ENCODE data around the gene SATB1. TPM values are rescaled to one million over a fixed set of nuclear protein-coding genes. Genes with fewer than 3 reads are reported as not detected.
A peak's percentile ranks its signal among the peaks of the same experiment; 100 is the strongest.

SATB1 gene
- total RNA-seq, 1 donor from 2014 or later = 831 TPM

DNA sequence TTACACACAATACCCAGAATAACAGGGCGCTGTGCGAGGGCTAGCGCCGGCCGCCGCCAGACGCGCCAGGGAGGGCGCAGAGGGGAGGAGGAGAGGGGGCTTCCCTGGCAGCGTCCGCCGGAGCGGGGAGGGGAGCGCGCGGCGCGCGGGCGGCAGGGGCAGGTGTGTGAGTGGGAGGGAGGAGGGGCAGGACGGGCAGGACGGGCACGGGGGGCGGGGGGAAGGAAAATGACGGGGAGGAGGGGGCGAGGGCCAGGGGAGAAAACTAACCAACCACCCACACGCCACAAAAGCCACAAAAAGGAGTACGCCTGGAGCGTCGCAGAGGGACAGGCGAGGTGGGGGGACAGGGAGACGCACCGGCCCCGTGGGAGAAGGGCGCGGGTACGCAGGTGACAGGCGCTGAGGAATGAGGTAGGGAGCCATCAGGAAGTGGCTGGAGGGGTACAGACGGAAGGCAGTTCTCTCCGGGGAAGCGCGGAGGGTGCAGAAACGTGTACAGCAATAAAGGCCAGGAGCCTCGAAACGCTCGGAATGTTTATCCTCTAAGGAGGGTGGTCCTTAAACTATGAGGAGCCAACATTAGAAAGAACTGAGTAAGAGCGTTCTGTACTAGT, 610 bp upstream of the SATB1 start:
- DNase-seq (ENCODE audit: low spot score) = peak; percentile 69
- Mint-ChIP-seq H3K36me3 (ENCODE audit: low read depth) (peaks cover 96% of the 10 kb centered on the region), H3K4me1 (ENCODE audit: low read depth) (peaks cover 62% of the 10 kb centered on the region), H3K27me3 (ENCODE audit: low read depth) (no peaks in the 10 kb centered on the region), H3K27ac (peak overlapping the region; percentile 93), H3K9me3 (no peaks in the 10 kb centered on the region), H3K4me3 (ENCODE audit: low read depth) (peak overlapping the region; percentile 86)
- intact Hi-C loops (cut with micrococcal nuclease) = loop anchor here (2.0 to 10.0 kb wide), 3 partner anchors 15 to 1911 kb away; partner anchors contain the start of gene RFTN1

DNA sequence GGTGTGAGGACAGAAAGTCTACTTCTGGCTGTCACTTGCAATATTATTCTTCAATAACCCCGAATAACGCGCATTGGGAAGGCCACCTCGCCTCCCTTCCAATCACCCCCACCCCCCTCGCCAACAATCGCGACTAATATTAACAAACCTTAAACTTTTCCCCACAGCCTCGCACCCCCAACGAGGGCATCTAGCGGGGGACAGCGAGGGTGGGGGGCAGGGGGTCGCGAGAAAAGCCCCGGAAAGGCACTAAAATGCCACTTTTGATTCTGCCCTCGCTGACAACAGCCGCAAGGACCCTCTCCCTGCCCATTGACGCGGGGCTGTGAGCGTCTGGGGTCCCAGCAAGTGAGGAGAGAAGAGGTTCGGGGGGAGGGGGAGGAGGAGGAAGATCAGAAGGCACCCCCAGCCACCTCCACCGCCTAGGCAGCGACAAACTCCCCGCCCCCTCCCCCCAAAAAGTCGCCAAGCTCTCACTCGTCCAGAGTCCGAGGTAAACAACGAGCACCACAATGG, 868 bp downstream of the SATB1 start:
- Mint-ChIP-seq H3K36me3 (ENCODE audit: low read depth) (peaks cover 97% of the 10 kb centered on the region), H3K4me3 (ENCODE audit: low read depth) (peak overlapping the region; percentile 89), H3K27me3 (ENCODE audit: low read depth) (no peaks in the 10 kb centered on the region), H3K9me3 (no peaks in the 10 kb centered on the region), H3K4me1 (ENCODE audit: low read depth) (peaks cover 65% of the 10 kb centered on the region), H3K27ac (peak overlapping the region; percentile 89)
- intact Hi-C loops (cut with micrococcal nuclease) = loop anchor here (2.0 to 10.0 kb wide), 2 partner anchors 13 to 1909 kb away; partner anchors contain the start of gene RFTN1
- DNase-seq (ENCODE audit: low spot score) = no peak

DNA sequence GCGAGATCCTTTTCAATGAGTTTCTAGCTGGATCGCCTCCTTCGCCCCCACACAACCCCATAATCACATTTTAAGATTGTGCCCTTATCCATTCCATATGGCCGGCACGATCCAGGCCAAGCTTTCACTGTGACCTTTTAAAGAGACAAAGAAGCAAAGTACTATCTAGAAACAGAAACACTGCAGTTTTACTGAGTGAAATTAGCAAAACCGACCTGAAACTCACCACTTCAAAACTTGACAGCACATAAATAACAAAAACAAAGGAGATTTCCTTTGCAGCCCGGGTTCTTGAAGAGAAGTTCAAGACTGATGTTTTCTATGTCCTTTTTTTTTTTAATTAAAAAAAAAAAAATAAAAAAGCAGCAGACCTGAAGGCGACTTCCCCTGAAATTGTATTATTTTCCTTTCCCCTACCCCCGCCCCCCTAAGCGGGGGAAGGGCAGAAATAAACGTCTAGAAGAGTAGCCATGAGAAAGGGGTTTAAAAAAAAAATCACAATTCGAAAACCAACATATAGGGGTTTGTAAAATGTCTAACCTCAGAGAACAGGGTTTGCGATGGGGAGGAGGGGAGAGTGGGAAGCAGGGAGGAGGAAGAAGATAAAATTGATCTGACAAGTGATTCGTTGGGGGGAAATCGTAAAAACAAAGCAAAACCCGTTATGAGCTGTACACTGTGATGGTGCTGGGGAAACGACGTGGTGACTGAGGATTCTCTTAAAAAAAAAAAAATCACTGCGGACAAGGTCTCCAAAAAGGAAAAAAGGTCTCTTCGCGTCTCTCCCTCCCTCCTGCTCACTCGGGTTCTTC, 1.5 kb downstream of the SATB1 start:
- no peaks in the 10 kb centered on the region for H3K9me3 Mint-ChIP-seq
- H3K4me1 Mint-ChIP-seq (ENCODE audit: low read depth) = peaks cover 65% of the 10 kb centered on the region
- H3K36me3 Mint-ChIP-seq (ENCODE audit: low read depth) = peaks cover 97% of the 10 kb centered on the region
- intact Hi-C loops (cut with micrococcal nuclease) = loop anchor here (2.0 to 10.0 kb wide), 3 partner anchors 13 to 1909 kb away; partner anchors contain the start of gene RFTN1
- H3K4me3 Mint-ChIP-seq (ENCODE audit: low read depth) = peak overlapping the region; percentile 89
- peak overlapping the region; percentile 89 for H3K27ac Mint-ChIP-seq
- H3K27me3 Mint-ChIP-seq (ENCODE audit: low read depth) = no peaks in the 10 kb centered on the region
- DNase-seq (ENCODE audit: low spot score) = peak; percentile 55

DNA sequence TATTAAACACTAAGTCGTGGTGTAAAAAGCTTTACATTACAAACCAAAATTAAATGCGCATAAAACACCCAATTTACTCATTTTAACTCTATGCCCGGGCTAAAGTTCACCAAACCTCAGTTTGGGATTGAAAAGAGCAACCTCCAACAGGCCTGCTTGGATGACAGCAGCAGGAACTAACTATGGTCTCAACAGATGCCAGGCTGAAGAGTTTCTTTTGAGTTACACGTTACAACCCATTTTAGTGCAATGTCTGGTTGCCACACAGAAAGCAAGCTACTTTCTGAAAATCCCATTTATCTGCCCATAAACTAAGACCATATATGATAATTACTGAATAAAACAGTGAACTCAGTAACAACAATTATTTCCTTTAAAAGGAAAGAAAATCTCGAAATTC, 2.2 kb downstream of the SATB1 start:
- no peak for DNase-seq (ENCODE audit: low spot score)
- intact Hi-C loops (cut with micrococcal nuclease) = loop anchor here (2.0 to 10.0 kb wide), 2 partner anchors 20 to 1908 kb away; partner anchors contain the start of gene RFTN1

DNA sequence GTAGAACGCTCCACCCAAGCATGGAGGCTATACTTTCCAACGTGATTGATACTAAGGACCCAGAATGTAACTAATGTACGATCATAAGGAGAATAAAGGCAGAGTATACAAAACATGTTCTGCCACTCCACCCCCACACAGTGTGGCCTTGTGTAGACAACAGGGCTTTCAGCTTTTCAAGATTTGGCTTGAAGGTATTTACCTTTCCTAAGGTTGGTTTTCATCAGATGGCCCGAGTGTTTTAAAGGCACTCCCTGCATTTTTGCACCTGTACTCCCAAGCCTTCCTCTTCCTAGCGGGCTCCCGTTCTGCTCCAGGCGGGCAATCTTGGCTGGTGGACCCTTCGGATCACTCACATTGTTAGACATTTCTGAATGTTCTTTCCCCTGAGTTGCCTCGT, 4.6 kb downstream of the SATB1 start:
- intact Hi-C loops (cut with micrococcal nuclease) = loop anchor here (1.0 to 10.0 kb wide), 2 partner anchors 9 to 1906 kb away; partner anchors contain the start of gene RFTN1
- no peak for DNase-seq (ENCODE audit: low spot score)
- Mint-ChIP-seq H3K36me3 (ENCODE audit: low read depth) (peaks cover 98% of the 10 kb centered on the region), H3K27ac (peak overlapping the region; percentile 90), H3K4me3 (ENCODE audit: low read depth) (peak overlapping the region; percentile 89), H3K27me3 (ENCODE audit: low read depth) (no peaks in the 10 kb centered on the region), H3K4me1 (ENCODE audit: low read depth) (peaks cover 69% of the 10 kb centered on the region), H3K9me3 (no peaks in the 10 kb centered on the region)

More for the DNA sequence above, 2.2 kb downstream of the SATB1 start:
- Mint-ChIP-seq H3K4me3 (ENCODE audit: low read depth) (peak overlapping the region; percentile 89), H3K27me3 (ENCODE audit: low read depth) (no peaks in the 10 kb centered on the region), H3K4me1 (ENCODE audit: low read depth) (peaks cover 65% of the 10 kb centered on the region), H3K9me3 (no peaks in the 10 kb centered on the region), H3K27ac (peak overlapping the region; percentile 89), H3K36me3 (ENCODE audit: low read depth) (peaks cover 97% of the 10 kb centered on the region)

DNA sequence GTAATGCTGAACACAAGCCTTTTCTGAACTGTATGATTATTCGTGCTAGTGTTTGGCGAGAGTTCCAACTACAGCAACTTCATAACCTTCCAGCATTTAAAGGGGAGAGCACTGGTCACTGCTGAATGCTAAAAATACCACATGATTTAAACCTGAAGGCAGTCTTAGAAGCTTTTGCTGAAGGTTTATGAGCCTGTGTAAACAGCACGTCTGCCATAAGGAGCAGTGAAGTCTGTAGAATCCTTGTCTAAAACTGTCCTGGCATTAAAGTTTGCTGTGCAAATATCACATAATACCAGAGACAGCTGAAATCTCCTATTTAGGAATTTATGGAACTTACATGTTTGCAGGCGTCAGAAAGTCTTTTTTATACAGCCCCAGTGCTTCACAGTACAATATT, 5.9 kb downstream of the SATB1 start:
- peaks cover 78% of the 10 kb centered on the region for H3K4me1 Mint-ChIP-seq (ENCODE audit: low read depth)
- peaks cover 98% of the 10 kb centered on the region for H3K36me3 Mint-ChIP-seq (ENCODE audit: low read depth)
- H3K4me3 Mint-ChIP-seq (ENCODE audit: low read depth) = peak overlapping the region; percentile 89
- H3K9me3 Mint-ChIP-seq = no peaks in the 10 kb centered on the region
- no peak for DNase-seq (ENCODE audit: low spot score)
- no peaks in the 10 kb centered on the region for H3K27me3 Mint-ChIP-seq (ENCODE audit: low read depth)
- H3K27ac Mint-ChIP-seq = peak overlapping the region; percentile 90
- intact Hi-C loops (cut with micrococcal nuclease) = no loop called here

DNA sequence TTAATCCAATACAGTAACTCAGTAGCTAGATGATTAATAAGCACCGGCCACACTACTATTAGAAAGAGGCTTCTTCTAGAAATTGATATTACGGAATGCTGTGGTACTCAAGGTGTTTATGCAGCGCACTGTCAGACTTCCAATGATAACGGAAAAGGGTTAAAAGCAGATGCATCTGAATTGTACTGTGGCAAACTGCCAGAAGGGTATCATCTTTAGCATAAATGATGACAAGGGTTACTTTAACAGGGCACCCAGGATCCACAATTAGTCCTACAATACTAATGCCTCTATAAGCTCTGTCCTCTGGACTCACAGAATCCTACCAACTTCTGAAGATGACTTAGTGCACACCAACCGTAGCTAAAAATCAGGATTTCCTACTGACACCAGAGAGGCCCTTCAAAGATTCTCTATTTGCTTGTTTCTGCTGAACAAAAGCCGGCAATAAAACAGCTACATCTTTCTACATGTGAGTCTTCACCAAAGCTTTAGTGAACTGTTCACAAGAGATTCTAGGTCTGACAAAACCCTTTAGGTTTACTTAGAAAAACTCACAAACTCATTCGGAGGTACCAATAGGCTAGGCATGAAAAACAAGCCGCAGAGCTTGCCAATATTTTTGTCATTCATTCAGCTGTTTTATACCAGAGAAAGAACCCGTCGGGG, 7.1 kb downstream of the SATB1 start:
- peaks cover 95% of the 10 kb centered on the region for H3K36me3 Mint-ChIP-seq (ENCODE audit: low read depth)
- H3K4me3 Mint-ChIP-seq (ENCODE audit: low read depth) = peak overlapping the region; percentile 89
- H3K4me1 Mint-ChIP-seq (ENCODE audit: low read depth) = peaks cover 78% of the 10 kb centered on the region
- H3K9me3 Mint-ChIP-seq = no peaks in the 10 kb centered on the region
- peak overlapping the region; percentile 90 for H3K27ac Mint-ChIP-seq
- intact Hi-C loops (cut with micrococcal nuclease) = no loop called here
- no peak for DNase-seq (ENCODE audit: low spot score)
- no peaks in the 10 kb centered on the region for H3K27me3 Mint-ChIP-seq (ENCODE audit: low read depth)

DNA sequence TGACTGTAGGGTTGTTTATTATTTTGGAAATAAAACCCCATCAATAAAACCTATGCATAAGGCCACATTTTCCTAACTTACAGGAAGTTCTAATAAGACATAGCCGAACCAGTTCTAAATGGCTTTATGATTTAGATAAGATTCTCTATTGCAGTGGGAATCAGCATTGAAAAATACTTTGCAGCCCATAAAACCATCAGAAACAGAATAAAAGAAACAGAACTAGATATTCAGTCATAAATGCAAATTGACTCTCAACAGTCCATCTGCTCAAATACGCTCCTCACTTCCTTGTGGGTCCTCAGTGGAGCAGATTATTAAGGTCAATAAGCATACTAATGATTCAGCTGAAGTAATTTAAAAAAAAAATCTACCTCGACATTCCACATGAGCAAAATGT, 8.8 kb downstream of the SATB1 start:
- Mint-ChIP-seq H3K27ac (peak overlapping the region; percentile 86), H3K4me1 (ENCODE audit: low read depth) (peaks cover 84% of the 10 kb centered on the region), H3K9me3 (no peaks in the 10 kb centered on the region), H3K4me3 (ENCODE audit: low read depth) (peak overlapping the region; percentile 89), H3K36me3 (ENCODE audit: low read depth) (peaks cover 93% of the 10 kb centered on the region), H3K27me3 (ENCODE audit: low read depth) (no peaks in the 10 kb centered on the region)
- intact Hi-C loops (cut with micrococcal nuclease) = no loop called here
- DNase-seq (ENCODE audit: low spot score) = no peak

DNA sequence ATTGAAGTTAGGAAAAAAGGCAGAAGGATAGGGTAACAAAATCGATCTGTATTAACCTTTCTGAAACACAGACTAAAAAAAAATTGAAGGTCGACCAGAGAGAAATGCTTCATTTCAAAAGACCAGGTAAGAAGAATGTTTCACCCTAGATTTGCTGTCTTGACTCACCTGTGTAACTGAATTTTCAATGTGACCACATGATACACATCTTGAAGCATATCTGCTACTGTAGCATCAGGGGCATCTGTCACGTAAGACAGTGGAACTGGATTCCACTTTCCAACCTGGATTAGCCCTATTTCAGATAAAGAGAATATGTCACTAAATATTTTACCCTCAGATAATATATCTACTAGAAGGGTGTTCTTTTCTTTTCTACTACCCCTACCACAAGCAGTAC, 9.3 kb downstream of the SATB1 start:
- Mint-ChIP-seq H3K4me3 (ENCODE audit: low read depth) (peak overlapping the region; percentile 89), H3K27ac (peak overlapping the region; percentile 86), H3K27me3 (ENCODE audit: low read depth) (no peaks in the 10 kb centered on the region), H3K36me3 (ENCODE audit: low read depth) (peaks cover 93% of the 10 kb centered on the region), H3K9me3 (no peaks in the 10 kb centered on the region), H3K4me1 (ENCODE audit: low read depth) (peaks cover 84% of the 10 kb centered on the region)
- DNase-seq (ENCODE audit: low spot score) = no peak
- intact Hi-C loops (cut with micrococcal nuclease) = loop anchor here (1.0 kb wide), 1 partner anchor 11 kb away; no protein-coding TSS in a partner anchor

DNA sequence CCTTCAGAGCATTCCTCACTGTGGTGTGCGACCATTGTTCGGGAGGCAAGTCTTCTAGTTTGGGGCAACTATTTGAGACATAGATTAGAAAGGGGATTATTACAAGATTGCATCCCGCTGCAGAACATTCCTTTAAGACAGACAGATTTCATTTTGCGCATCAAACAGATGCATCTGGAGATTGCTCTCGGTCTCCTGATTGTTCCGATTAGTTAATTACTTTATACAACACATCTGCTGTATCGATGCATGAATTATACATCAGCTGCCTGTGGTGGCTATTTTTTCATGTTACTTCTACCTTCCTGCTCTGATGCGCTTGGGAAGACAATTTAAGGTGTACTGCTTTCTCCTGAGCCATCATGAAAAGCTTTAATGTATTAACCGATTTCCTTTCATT, 10.0 kb downstream of the SATB1 start:
- no peaks in the 10 kb centered on the region for H3K9me3 Mint-ChIP-seq
- peaks cover 93% of the 10 kb centered on the region for H3K36me3 Mint-ChIP-seq (ENCODE audit: low read depth)
- intact Hi-C loops (cut with micrococcal nuclease) = loop anchor here (1.0 kb wide), 1 partner anchor 10 kb away; no protein-coding TSS in a partner anchor
- no peaks in the 10 kb centered on the region for H3K27me3 Mint-ChIP-seq (ENCODE audit: low read depth)
- no peak for DNase-seq (ENCODE audit: low spot score)
- peak overlapping the region; percentile 68 for H3K27ac Mint-ChIP-seq
- H3K4me3 Mint-ChIP-seq (ENCODE audit: low read depth) = peak overlapping the region; percentile 69
- H3K4me1 Mint-ChIP-seq (ENCODE audit: low read depth) = peaks cover 83% of the 10 kb centered on the region

DNA sequence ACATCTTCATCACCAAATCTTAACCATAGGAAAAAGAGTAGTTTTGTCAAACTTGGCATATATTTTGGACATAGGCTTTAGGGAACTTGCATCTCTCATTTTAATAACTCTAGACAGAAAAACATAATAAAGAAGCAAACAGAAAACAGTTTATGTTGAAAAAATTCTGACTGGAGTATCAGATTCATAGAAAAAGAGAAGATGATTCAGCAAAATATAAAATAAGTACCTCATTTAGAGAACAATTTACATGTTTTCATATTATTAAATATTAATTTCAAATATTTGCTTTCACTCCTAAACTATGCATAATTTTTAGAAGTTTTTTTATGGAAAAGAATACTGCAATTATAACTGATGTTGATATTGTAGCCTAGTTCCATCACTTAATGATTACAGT, 12.5 kb downstream of the SATB1 start:
- Mint-ChIP-seq H3K27ac (peak overlapping the region; percentile 83), H3K36me3 (ENCODE audit: low read depth) (peaks cover 93% of the 10 kb centered on the region), H3K9me3 (no peaks in the 10 kb centered on the region), H3K27me3 (ENCODE audit: low read depth) (no peaks in the 10 kb centered on the region), H3K4me3 (ENCODE audit: low read depth) (peak overlapping the region; percentile 55), H3K4me1 (ENCODE audit: low read depth) (peaks cover 81% of the 10 kb centered on the region)
- intact Hi-C loops (cut with micrococcal nuclease) = no loop called here
- DNase-seq (ENCODE audit: low spot score) = no peak

DNA sequence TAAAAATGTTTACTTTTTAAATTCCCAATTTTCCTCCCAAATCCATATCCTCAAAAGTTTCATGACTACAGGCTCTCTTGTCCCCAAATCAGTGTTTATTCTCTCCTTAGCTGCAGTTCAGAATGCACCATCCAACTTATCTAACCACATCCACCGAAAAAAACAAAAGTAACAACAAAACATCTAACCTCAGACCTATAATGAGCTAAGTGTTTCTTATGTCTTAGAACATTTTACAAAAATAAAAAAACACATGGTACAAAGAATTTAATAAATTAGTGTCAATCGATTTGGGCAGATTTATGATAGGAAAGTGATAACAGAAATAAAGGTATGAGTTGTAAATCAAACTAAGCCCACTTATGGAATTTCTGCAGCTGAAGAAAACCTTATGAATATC, 13.6 kb downstream of the SATB1 start:
- H3K9me3 Mint-ChIP-seq = no peaks in the 10 kb centered on the region
- H3K4me3 Mint-ChIP-seq (ENCODE audit: low read depth) = peak overlapping the region; percentile 70
- H3K4me1 Mint-ChIP-seq (ENCODE audit: low read depth) = peaks cover 82% of the 10 kb centered on the region
- H3K27me3 Mint-ChIP-seq (ENCODE audit: low read depth) = no peaks in the 10 kb centered on the region
- no peak for DNase-seq (ENCODE audit: low spot score)
- H3K27ac Mint-ChIP-seq = peak overlapping the region; percentile 83
- peaks cover 93% of the 10 kb centered on the region for H3K36me3 Mint-ChIP-seq (ENCODE audit: low read depth)
- intact Hi-C loops (cut with micrococcal nuclease) = loop anchor here (1.0 to 2.0 kb wide), 2 partner anchors 9 to 13 kb away; partner anchors contain the start of gene SATB1
